ENCODE data around the gene C11orf68.
"Not testable (repeated sequence)": the region's sequence is repeated elsewhere in the genome, so short reads cannot be mapped to it uniquely, and the experiment has no call there.

The C11orf68 gene

GRCh38 chr11:65911682-65912568 lies 6.9 kb downstream of the C11orf68 start:
- DNase-seq: no peak

DNA sequence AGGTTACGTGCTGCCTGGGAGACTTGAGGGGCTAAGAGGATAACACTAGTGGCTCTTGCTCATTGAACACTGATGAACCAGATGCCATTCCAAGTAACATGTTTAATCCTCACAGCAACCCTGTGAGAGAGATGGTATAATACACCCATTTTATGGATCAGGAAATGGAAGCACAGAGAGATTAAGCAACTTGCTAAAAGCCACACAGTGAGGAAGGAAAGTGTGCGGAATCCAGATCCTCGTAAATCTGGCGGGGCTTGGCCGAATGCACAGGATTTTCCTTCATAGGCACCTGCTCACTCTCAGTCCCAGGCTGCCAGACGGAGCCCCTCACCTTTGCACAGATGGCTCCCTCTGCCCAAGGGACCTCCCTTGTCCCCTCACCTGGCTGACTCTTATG lies 11.0 kb downstream of the C11orf68 start:
- no peak for DNase-seq

DNA sequence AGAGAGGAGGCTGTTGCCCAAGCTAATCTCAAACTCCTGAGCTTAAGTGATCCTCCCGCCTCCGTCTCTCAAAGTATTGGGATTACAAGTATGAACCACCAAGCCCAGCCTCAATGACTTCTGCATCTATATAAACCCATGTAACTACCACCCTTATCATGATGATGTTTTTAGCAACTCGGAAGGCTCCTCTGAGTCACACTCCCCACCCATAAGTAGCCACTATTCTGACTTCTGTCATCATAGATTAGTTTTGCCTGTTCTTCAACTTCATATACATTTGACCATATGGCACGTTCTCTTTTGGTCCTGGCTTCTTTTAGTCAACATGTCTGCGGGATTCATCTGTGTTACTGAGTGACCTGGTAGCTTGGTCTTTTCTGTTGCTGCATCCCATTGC lies 12.3 kb downstream of the C11orf68 start:
- DNase-seq: no peak

- no peak for DNase-seq
These were observed 15.1 kb downstream of the C11orf68 start for GRCh38 chr11:65903715-65904114.

DNA sequence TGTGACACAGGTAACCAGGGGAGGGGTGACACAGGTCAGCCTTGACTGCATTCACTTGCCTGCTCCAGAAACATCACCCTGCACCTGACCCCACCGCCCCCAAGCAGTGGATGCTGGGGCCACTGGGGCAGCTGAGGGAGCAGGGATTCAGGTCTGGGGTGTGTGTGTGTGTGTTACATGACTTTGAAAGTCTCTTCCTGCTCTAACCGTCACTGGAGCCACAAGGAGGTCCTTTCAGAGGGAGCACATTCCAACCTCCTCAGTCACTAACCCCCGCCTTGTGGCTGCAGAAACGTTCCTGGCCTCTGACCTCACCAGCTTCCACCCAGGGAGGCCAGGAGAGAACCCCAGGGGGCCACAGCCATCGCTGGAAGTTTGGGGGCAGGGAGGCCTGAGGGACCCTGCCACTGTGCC lies 15.8 kb downstream of the C11orf68 start:
- DNase-seq: no peak

GRCh38 chr11:65900899-65901180 lies 18.0 kb downstream of the C11orf68 start:
- DNase-seq: no peak

GRCh38 chr11:65900125-65900898 lies 18.6 kb downstream of the C11orf68 start, which contains the start of gene FOSL1:
Gene FOSL1, minus strand, starts transcription at chr11:65900388. Its CDS starts 49 bp downstream, at chr11:65900339.
- peak; percentile 72 for DNase-seq

DNA sequence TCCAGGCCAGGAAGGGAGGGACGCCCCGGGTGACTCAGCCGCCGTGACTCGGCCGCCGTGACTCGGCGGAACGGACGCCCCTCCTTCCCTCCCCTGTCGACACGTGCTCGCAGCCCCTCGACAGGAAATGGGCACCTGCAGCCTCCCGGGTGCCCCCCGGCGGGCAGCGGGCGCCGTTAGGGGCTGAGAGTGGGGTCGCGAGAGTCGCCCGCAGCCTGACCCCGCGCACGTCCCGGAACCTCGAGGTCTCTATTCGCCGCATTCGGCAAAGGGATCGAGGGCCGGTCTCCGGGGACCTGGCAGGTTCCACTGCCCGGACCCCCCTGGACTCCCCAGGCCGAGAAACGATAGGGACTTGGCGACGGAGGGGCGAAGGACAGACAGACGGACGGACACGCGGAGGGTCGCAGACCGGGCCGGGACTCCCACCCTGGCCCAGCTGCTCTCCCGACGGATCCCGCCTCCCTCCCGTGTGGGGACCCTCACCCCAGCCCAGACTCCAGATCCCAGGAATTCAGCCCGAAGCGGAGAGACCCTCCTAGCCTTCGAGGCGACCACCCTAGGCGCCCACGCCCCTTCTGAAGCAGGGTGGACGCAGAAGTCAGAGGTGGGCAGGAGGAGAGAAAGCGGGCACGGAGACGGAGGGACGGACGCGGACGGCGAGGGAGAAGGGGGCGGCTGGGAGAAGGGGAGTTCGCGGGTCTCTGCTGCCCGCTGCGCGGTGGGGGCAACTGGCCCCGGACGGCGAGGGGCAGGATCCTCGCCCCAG lies 19.3 kb downstream of the C11orf68 start:
- DNase-seq: no peak

DNA sequence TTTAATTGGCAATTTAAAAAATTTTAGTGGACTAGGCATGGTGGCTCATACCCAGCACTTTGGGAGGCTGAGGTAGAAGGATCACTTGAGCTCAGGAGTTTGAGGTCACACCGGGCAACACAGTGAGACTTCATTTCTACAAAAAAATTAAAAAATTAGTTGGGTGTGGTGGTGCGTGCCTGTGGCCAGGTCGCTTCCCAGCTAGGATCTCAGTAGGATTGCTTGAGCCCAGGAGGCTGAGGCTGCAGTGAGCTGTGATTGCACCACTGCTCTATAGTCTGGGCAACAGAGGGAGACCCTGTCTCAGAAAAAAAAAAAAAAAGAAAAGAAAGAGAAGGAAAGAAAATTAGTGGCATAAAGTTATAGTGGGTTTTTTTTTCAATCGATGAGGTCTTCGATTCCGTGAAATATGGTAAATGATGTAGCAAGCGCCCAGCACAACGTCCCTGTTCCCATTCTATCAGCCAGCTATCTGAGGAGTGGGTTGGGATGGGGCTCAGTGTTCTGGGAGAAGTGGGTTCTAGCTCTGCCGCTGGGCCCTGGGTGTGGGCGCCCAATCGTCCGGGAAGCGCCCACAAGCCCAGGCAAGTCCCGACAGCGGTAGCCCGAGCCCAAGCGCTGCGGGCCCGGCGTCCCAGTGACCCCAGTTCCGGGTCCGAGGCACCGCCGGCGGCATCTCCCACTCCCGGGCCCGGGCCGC lies 20.1 kb downstream of the C11orf68 start:
- DNase-seq: no peak

DNA sequence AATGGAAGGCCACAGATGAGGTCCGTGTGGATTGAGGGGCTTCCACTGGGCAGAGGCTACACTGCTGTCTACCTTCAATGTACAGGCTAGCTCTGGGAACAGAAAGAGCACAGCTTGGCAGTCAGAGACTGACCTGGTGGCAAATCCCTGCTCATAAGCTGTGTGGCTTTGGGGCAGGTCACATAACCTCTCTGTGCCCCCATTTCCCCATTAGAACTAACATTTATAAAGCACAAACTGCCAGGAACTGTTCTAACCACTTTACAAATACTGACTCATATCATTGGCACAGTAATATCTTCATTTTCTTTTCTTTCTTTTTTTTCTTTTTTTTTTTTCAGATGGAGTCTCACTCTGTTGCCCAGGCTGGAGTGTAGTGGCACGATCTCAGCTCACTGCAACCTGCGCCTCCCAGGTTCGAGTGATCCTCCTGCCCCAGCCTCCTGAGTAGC lies 21.8 kb downstream of the C11orf68 start:
- DNase-seq: no peak

GRCh38 chr11:65896034-65896999 lies 22.5 kb downstream of the C11orf68 start:
- DNase-seq: no peak

- no peak for DNase-seq
These were observed 23.3 kb downstream of the C11orf68 start for GRCh38 chr11:65895482-65895981.

GRCh38 chr11:65894034-65894591 lies 24.7 kb downstream of the C11orf68 start:
- DNase-seq: no peak

- DNase-seq: no peak
These were observed 26.1 kb downstream of the C11orf68 start for GRCh38 chr11:65892661-65893317.

DNA sequence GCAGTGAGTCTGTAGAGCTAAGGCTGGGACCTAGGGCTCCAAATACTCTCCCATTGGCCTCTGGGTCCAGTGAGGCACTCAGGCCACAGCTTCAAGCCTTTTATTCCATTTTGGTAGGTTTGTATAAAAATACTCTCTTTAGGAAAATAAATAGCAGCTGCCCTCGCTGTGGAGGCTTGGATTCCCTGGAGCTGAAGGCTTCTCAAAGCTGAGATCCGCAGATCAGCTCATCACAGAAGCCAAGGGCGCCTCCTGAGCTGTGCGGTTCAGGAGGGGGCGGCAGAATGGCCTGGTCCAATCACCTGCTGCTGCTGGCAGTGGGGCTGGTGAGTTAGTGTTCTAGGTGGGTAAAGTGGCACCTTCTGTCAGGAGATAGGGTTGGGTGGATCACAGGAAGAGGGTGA lies 26.7 kb downstream of the C11orf68 start:
- DNase-seq: not testable (repeated sequence)

DNA sequence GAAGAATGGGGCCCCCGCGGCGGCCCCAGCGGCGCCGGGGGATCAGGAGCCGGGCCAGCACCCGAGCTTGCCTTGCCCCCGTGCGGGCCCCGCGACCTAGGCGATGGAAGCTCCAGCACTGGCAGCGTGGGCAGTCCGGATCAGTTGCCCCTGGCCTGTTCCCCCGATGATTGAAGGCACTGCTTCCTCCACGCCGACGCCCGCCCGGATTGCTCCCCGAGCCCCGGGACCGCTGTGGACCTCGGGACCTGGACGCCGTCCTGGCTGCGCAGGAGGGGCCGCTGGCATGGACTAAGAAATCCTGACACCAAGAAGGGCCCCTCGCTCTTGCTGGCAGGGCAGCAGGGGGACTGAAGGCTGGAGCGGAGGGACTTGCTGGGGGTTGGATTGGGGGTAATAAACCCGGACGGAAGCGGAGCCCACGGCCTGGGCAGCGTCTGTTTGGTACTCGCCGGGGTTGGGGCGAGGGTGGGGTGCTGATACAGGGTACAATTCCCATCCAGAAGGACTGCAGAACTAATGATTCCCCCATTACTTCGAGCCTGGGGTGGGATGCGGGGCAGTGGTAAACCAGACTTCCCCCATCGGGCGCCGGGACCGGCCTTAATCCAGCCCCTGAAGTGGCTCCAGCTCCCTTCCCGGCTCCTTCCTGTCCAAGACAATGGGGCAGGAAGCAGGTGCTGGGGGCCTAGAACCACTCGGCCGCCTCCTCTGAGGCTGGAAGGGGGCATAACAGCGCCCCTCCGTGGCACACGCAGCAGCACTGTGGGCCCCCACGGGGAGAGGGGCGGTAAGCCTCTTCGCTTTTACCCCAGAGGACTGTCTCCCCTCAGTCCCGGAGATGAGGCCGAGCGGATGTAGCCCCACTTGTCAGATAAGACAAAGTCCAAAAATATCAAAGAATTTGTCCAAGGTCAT lies 27.4 kb downstream of the C11orf68 start:
- DNase-seq: no peak

- peak; percentile 87 for DNase-seq
These were observed 28.3 kb downstream of the C11orf68 start, which contains the start of gene CCDC85B for GRCh38 chr11:65890324-65891218. Gene CCDC85B, plus strand, starts transcription at chr11:65890673. Its CDS starts 111 bp downstream, at chr11:65890784.
